Ishikawa (cell line): ENCODE results near the gene MED13L.

ENCODE experiments used
- CEBPB ChIP-seq: IDR thresholded peaks from 2 replicates; pipeline ENCODE4 v1.6.1; 2012
- CREB1 ChIP-seq: IDR thresholded peaks from 2 replicates; pipeline ENCODE4 v1.6.1; 2012; ENCODE audit warnings: low read depth
- EGR1 ChIP-seq: IDR thresholded peaks from 2 replicates; pipeline ENCODE4 v1.6.1; 2012
- EP300 ChIP-seq: IDR thresholded peaks from 2 replicates; pipeline ENCODE4 v1.6.1; 2012; ENCODE audit warnings: borderline replicate concordance
- FOXM1 ChIP-seq: IDR thresholded peaks from 2 replicates; pipeline ENCODE4 v1.6.1; 2012; ENCODE audit warnings: low read depth, borderline replicate concordance
- NFIC ChIP-seq: IDR thresholded peaks from 2 replicates; pipeline ENCODE4 v1.6.1; 2012
- RAD21 ChIP-seq: IDR thresholded peaks from 2 replicates; pipeline ENCODE4 v1.6.1; 2012; ENCODE audit warnings: low read depth
- REST ChIP-seq: IDR thresholded peaks from 2 replicates; pipeline ENCODE4 v1.6.1; 2012; ENCODE audit warnings: low read depth, mild to moderate bottlenecking
- TAF1 ChIP-seq: IDR thresholded peaks from 2 replicates; pipeline ENCODE4 v1.6.1; 2012; ENCODE audit warnings: low read depth, mild to moderate bottlenecking
- TCF12 ChIP-seq: IDR thresholded peaks from 2 replicates; pipeline ENCODE4 v1.6.1; 2012; ENCODE audit warnings: low read depth
- TEAD4 ChIP-seq: IDR thresholded peaks from 2 replicates; pipeline ENCODE4 v1.6.1; 2012
- USF1 ChIP-seq: IDR thresholded peaks from 2 replicates; pipeline ENCODE4 v1.6.1; 2012
- YY1 ChIP-seq: IDR thresholded peaks from 2 replicates; pipeline ENCODE4 v1.6.1; 2012; ENCODE audit warnings: low read depth
- ZBTB7A ChIP-seq: IDR thresholded peaks from 2 replicates; pipeline ENCODE4 v1.6.1; 2012; ENCODE audit warnings: low read depth
- TF ChIP-seq, protein P1 (sequence below): IDR thresholded peaks from 2 replicates; pipeline ENCODE4 v1.6.1; 2012

Gene MED13L

DNA sequence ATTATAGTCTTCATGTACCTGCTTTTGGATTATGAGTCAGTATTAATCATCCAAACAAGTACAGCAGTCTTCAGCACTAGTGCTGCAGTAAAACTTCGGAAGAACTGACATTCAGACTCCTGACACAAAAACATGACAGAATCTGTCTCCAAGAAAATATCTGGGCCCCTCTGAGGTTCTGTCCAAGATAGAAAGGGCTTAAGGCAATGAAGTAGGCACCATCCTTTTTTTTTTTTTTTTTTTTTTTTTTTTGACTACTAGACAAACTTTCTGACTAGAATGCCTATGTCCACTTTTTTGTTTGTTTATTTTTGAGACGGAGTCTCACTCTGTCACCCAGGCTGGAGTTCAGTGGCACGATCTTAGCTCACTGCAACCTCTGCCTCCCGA lies 112.5 kb downstream of the MED13L start:
- TF ChIP-seq CEBPB (no peak), REST (no peak), CREB1 (no peak), TCF12 (no peak), YY1 (no peak), TEAD4 (no peak), EP300 (no peak), ZBTB7A (no peak), NFIC (no peak), USF1 (no peak)
- TF ChIP-seq, protein P1, sequence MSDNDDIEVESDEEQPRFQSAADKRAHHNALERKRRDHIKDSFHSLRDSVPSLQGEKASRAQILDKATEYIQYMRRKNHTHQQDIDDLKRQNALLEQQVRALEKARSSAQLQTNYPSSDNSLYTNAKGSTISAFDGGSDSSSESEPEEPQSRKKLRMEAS: no peak

GRCh38 chr12:116164250-116165035 lies 113.0 kb downstream of the MED13L start:
- TF ChIP-seq FOXM1 (no peak), EGR1 (no peak), ZBTB7A (no peak), TAF1 (no peak), REST (no peak), TEAD4 (no peak), EP300 (no peak), USF1 (no peak)
- TF ChIP-seq, protein P1: no peak

DNA sequence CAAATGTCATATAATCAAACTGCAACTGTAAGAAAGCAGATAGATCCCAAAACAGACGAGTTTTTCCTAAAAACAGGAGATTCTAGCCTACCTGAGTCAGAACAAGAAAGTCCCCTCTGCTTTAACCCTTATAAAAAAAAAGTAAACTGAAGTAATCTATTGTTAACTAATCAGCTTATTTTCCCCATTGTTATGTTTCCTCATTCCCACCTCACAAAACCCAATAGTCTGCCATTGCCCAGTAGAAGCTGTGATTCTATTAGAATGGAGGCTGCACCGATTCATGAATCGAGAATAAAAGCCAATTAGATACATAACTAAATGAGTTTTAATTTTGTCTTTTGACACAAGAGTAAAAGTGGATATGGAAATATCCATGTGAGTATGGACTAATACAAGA lies 115.4 kb downstream of the MED13L start:
- TF ChIP-seq EP300 (no peak), RAD21 (no peak), USF1 (no peak)

DNA sequence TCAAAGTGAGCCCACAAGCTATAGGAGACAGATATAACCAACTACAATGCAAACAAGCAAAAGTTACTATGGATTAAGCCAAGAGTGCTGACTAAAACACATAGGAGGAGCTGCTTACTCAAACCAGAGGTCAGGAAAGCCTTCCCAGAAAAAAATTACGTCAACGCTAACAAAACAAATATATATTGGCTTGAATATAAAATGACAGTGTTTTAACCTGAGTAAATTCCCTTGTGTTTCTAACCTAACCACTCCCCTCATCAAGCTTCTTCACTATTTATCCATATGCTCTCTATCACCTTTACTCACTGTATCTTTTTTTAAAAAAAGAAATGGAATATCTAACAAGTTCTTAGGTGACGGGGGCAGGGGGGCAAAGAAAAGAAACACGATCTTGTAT lies 115.9 kb downstream of the MED13L start:
- no peak for TF ChIP-seq YY1

DNA sequence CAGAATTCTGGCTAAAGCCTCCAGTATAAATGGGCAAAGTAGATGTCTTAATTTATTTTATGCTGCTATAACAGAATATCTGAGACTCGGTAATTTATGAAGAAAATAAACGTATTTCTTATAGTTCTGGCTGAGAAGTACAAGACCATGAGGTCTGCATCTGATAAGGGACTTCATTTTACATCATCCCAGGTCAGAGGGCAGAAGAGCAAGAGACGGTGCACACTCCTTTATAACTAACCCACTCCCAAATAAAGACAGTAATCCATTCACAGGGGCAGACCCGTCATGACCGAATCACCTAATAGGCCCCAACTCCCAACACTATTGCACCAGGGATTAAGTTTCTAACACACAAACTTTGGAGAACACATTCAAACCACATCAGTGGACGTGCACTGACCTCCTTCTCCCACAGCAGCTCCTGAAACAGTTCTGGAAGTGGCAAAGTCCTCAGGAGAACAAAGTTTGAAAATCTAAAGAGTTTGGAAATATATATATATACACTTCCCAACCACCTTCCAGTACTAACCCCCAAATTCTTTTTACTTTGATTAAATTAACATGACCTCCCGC lies 116.5 kb downstream of the MED13L start:
- TF ChIP-seq, protein P1: no peak
- TF ChIP-seq ZBTB7A (no peak), USF1 (no peak), EGR1 (no peak)

- no peak for TF ChIP-seq RAD21
- TF ChIP-seq EP300: no peak
- no peak for TF ChIP-seq CEBPB
- no peak for TF ChIP-seq YY1
- TF ChIP-seq REST: no peak
- TF ChIP-seq USF1: no peak
- no peak for TF ChIP-seq TEAD4
- TF ChIP-seq TCF12: no peak
- no peak for TF ChIP-seq CREB1
- no peak for TF ChIP-seq FOXM1
- TF ChIP-seq, protein P1: no peak
- no peak for TF ChIP-seq ZBTB7A
- TF ChIP-seq EGR1: no peak
Measured at GRCh38 chr12:116160231-116160630, 117.3 kb downstream of the MED13L start.
